Upper lobe of right lung (tissue), 1 donor: ENCODE measurements around the gene OR9G1. TPM values are rescaled to one million over a fixed set of nuclear protein-coding genes. Genes with fewer than 3 reads are reported as not detected.

Experiments
- ATAC-seq: fragments of 200-7000 bp; cut with Tn5 transposase; one replicate; pipeline ENCODE4 v1.9.1; 2020; ENCODE audit warnings: mild to moderate bottlenecking, moderate library complexity
- DNase-seq: peaks from one replicate; pipeline ENCODE4 v3.0.0-alpha.2; 2020
- H3K27ac ChIP-seq: fragments of 200-600 bp; one replicate; pipeline ENCODE4 v1.8.0; 2022
- H3K27me3 ChIP-seq: fragments of 200-600 bp; one replicate; pipeline ENCODE4 v1.8.0; 2022; ENCODE audit warnings: mild to moderate bottlenecking
- H3K36me3 ChIP-seq: fragments of 200-600 bp; one replicate; pipeline ENCODE4 v1.8.0; 2022
- H3K4me1 ChIP-seq: fragments of 200-600 bp; one replicate; pipeline ENCODE4 v1.8.0; 2022
- H3K4me3 ChIP-seq: fragments of 200-600 bp; one replicate; pipeline ENCODE4 v1.8.0; 2022; ENCODE audit warnings: mild to moderate bottlenecking
- H3K9me3 ChIP-seq: fragments of 200-600 bp; one replicate; pipeline ENCODE4 v1.8.0; 2022
- CTCF ChIP-seq: fragments of 200-600 bp; IDR thresholded peaks from one replicate; pipeline ENCODE4 v1.8.0; 2022; ENCODE audit warnings: antibody characterized with exemption
- intact Hi-C: fragments of 100-400 bp; cut with DNase I; formaldehyde crosslinking; loops from one replicate; pipeline ENCODE4 v1.11.0; 2022
- total RNA-seq: library from RNA; stranded (reverse); fragmentation: NEBNext Ultra II Directional; extraction: Animal tissue kit (Norgen Biotek cat#: 25700); gene quantifications from one replicate; pipeline ENCODE4 v1.2.1, GENCODE V29; 2021
- donor health status: DM: no; HTN: yes; CAD: no; lungs with severe emphysema.

Gene OR9G1
- total RNA-seq, 1 donor from 2014 or later = not detected

GRCh38 chr11:56714206-56714605 is 15.3 kb downstream of the OR9G1 start:
- Histone ChIP-seq H3K4me3 (no peak overlapping the region), H3K36me3 (no peaks in the 10 kb centered on the region), H3K9me3 (no peaks in the 10 kb centered on the region), H3K27me3 (no peaks in the 10 kb centered on the region), H3K4me1 (no peaks in the 10 kb centered on the region), H3K27ac (no peak overlapping the region)
- TF ChIP-seq CTCF = no peak
- ATAC-seq = no peak
- intact Hi-C loops = no loop called here
- DNase-seq = no peak

GRCh38 chr11:56716379-56716854 is 17.5 kb downstream of the OR9G1 start:
- ATAC-seq (no peak), DNase-seq (no peak)
- intact Hi-C loops = no loop called here
- no peaks in the 10 kb centered on the region for H3K4me1 ChIP-seq
- H3K4me3 ChIP-seq = no peak overlapping the region
- no peak for TF ChIP-seq CTCF
- H3K27ac ChIP-seq = no peak overlapping the region
- H3K9me3 ChIP-seq = no peaks in the 10 kb centered on the region
- H3K27me3 ChIP-seq = no peaks in the 10 kb centered on the region
- no peaks in the 10 kb centered on the region for H3K36me3 ChIP-seq

GRCh38 chr11:56720513-56720912 is 21.6 kb downstream of the OR9G1 start:
- Histone ChIP-seq H3K4me3 (no peak overlapping the region), H3K36me3 (no peaks in the 10 kb centered on the region), H3K9me3 (no peaks in the 10 kb centered on the region), H3K27me3 (no peaks in the 10 kb centered on the region), H3K4me1 (no peaks in the 10 kb centered on the region), H3K27ac (no peak overlapping the region)
- intact Hi-C loops = no loop called here
- no peak for DNase-seq
- no peak for TF ChIP-seq CTCF
- ATAC-seq = no peak

GRCh38 chr11:56740107-56740506 is 41.2 kb downstream of the OR9G1 start:
- no peaks in the 10 kb centered on the region for H3K36me3 ChIP-seq
- intact Hi-C loops = no loop called here
- no peaks in the 10 kb centered on the region for H3K4me1 ChIP-seq
- no peak for DNase-seq
- H3K9me3 ChIP-seq = no peaks in the 10 kb centered on the region
- TF ChIP-seq CTCF = no peak
- no peaks in the 10 kb centered on the region for H3K27me3 ChIP-seq
- no peak for ATAC-seq
- no peak overlapping the region for H3K4me3 ChIP-seq
- H3K27ac ChIP-seq = no peak overlapping the region

- Histone ChIP-seq H3K4me3 (no peak overlapping the region), H3K27me3 (no peaks in the 10 kb centered on the region), H3K9me3 (no peaks in the 10 kb centered on the region), H3K36me3 (no peaks in the 10 kb centered on the region), H3K27ac (no peak overlapping the region), H3K4me1 (no peaks in the 10 kb centered on the region)
- DNase-seq (no peak), ATAC-seq (no peak)
- TF ChIP-seq CTCF = no peak
- intact Hi-C loops = no loop called here
Measured at GRCh38 chr11:56740886-56741285, 42.0 kb downstream of the OR9G1 start.

- DNase-seq (no peak), ATAC-seq (no peak)
- Histone ChIP-seq H3K27ac (no peak within 1 kb of the TSS), H3K27me3 (no peaks in the 10 kb centered on the region), H3K4me1 (no peaks in the 10 kb centered on the region), H3K9me3 (no peaks in the 10 kb centered on the region), H3K36me3 (no peaks in the 10 kb centered on the region), H3K4me3 (no peak within 1 kb of the TSS)
- intact Hi-C loops = no loop called here
- no peak for TF ChIP-seq CTCF
Measured at GRCh38 chr11:56748597-56748996, 49.7 kb downstream of the OR9G1 start, which contains the start of gene OR9G4. TSS of gene OR9G4 (minus strand) at chr11:56748697. CDS start at chr11:56743766, 4,931 bp downstream.
